PC-3 (cell line): Measurements from ENCODE around the gene ETV7. TPM values are rescaled to one million over a fixed set of nuclear protein-coding genes. Genes with fewer than 3 reads are reported as not detected.

Experiments
- ATAC-seq: fragments of 200-7000 bp; cut with Tn5 transposase; 2 replicates; pipeline ENCODE4 v1.9.1; 2020; ENCODE audit warnings: mild to moderate bottlenecking, moderate library complexity
- BruUV-seq: library from RNA; stranded (reverse); fragments of 400-500 nt; replicated peaks from 2 replicates; lab custom pipeline; 2021; lab: Mats Ljungman, UMichigan
- CTCF ChIA-PET: fragments of 300-600 bp; sonication (Branson Sonifier 250); formaldehyde crosslinking; loops from one replicate; lab custom pipeline; 2022; ENCODE audit warnings: antibody characterized with exemption; lab: Charles Lee
- POLR2A ChIA-PET: fragments of 300-600 bp; sonication (Branson Sonifier 250); formaldehyde crosslinking; loops from one replicate; lab custom pipeline; 2022; ENCODE audit warnings: antibody characterized with exemption; ENCODE audit not compliant: unreplicated experiment; lab: Charles Lee
- DNase-seq: peaks from one replicate; pipeline ENCODE4 v3.0.0-alpha.2; 2015
- H2AFZ ChIP-seq: fragments of 300-600 bp; sonication (generic); 2 replicates; pipeline ENCODE4 v1.6.0; 2016; ENCODE audit warnings: antibody characterized with exemption, low read length
- H3F3A ChIP-seq: fragments of 300-600 bp; sonication (generic); one replicate; pipeline ENCODE4 v1.6.0; 2017; ENCODE audit warnings: antibody characterized with exemption, low read length, control low read depth, mild to moderate bottlenecking; ENCODE audit not compliant: unreplicated experiment
- H3K27ac ChIP-seq: fragments of 300-600 bp; sonication (generic); 2 replicates; pipeline ENCODE4 v1.5.1; 2016; ENCODE audit warnings: mild to moderate bottlenecking, low read length
- H3K27me3 ChIP-seq: fragments of 300-600 bp; sonication (generic); 2 replicates; pipeline ENCODE4 v1.6.1; 2016; ENCODE audit warnings: low read length, mixed read lengths
- H3K36me3 ChIP-seq: fragments of 300-600 bp; sonication (generic); 2 replicates; pipeline ENCODE4 v1.6.1; 2016; ENCODE audit warnings: low read depth, mixed run types, low read length, mixed read lengths
- H3K4me1 ChIP-seq: fragments of 300-600 bp; sonication (generic); 2 replicates; pipeline ENCODE4 v1.5.1; 2016; ENCODE audit warnings: low read length; ENCODE audit not compliant: insufficient read depth
- H3K4me2 ChIP-seq: fragments of 300-600 bp; sonication (generic); 2 replicates; pipeline ENCODE4 v1.6.0; 2016; ENCODE audit warnings: low read length
- H3K4me3 ChIP-seq: fragments of 300-600 bp; sonication (generic); 2 replicates; pipeline ENCODE4 v1.5.1; 2016; ENCODE audit warnings: mild to moderate bottlenecking, low read length, mixed read lengths
- H3K79me2 ChIP-seq: fragments of 300-600 bp; sonication (generic); 2 replicates; pipeline ENCODE4 v1.6.1; 2017; ENCODE audit warnings: low read length, mixed read lengths
- H3K9ac ChIP-seq: fragments of 300-600 bp; sonication (generic); 2 replicates; pipeline ENCODE4 v1.6.0; 2016; ENCODE audit warnings: mild to moderate bottlenecking, low read length
- H3K9me2 ChIP-seq: fragments of 300-600 bp; sonication (generic); replicated peaks from 2 replicates; pipeline ENCODE4 v1.6.1; 2016; ENCODE audit warnings: mixed run types, low read length, mixed read lengths
- H3K9me3 ChIP-seq: fragments of 300-600 bp; sonication (generic); 2 replicates; pipeline ENCODE4 v1.6.1; 2016; ENCODE audit warnings: low read length, mixed read lengths
- H4K20me1 ChIP-seq: fragments of 300-600 bp; sonication (generic); 2 replicates; pipeline ENCODE4 v1.6.1; 2016; ENCODE audit warnings: low read length, mixed read lengths
- CTCF ChIP-seq: fragments of 300-600 bp; sonication (generic); conservative IDR thresholded peaks from 2 replicates; pipeline ENCODE4 v1.5.1; 2017; ENCODE audit warnings: antibody characterized with exemption, low read depth, mild to moderate bottlenecking, low read length
- EZH2 ChIP-seq: fragments of 300-600 bp; sonication (generic); IDR thresholded peaks from one replicate; pipeline ENCODE4 v1.6.1; 2017; ENCODE audit warnings: antibody characterized with exemption, mild to moderate bottlenecking, low read length; ENCODE audit not compliant: unreplicated experiment
- EZH2phosphoT487 ChIP-seq: fragments of 300-600 bp; sonication (generic); IDR thresholded peaks from 2 replicates; pipeline ENCODE4 v1.6.1; 2018; ENCODE audit warnings: mild to moderate bottlenecking, antibody characterized with exemption, low read length, borderline replicate concordance
- intact Hi-C: fragments of 100-400 bp; cut with micrococcal nuclease; formaldehyde crosslinking; loops from 2 replicates; pipeline ENCODE4 v1.9.0; 2023
- total RNA-seq: library from RNA; depleted of rRNA; stranded (reverse); fragments of >200 nt; gene quantifications from 2 replicates; pipeline ENCODE4 v1.2.3, GENCODE V29; 2014

ETV7 gene
- total RNA-seq, 1 experiment from 2014 or later = not detected

DNA sequence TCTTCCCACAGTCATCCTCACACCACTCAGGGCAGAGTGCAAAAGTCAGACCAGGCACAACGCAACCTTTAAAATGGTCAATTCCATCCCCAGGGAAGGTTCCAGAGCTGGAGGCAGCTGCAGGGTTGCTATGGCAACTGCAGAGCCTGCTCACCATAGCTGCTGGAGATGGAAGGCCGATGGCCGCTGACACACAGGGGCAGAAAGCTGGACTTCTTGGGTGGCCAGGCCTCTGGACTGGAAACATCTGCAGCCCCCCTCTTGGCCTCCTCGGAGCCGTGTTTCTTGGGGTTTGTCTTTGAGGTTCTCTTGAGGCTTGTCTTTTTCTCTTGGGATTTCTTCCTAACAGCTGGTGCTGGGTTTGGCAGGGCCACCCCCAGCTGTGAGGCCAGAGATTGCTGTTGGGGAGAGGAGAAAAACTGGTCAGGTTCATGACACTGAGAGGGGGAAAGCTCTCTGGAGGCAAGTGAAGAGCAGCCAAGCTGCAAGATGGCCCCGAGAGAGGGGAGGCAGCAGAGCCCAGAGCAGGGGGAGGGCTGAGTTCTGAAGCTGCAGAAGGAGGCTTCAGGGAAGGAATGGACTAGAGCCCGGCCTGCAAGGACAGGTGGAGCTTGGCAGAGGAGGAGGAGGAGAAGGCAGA is 61.0 kb downstream of the ETV7 start:
- Histone ChIP-seq H3K4me2 (no peak overlapping the region), H3K9me2 (no peaks in the 10 kb centered on the region), H3K4me1 (no peaks in the 10 kb centered on the region), H4K20me1 (no peaks in the 10 kb centered on the region), H3F3A (no peaks in the 10 kb centered on the region), H3K9ac (no peak overlapping the region), H2AFZ (no peak overlapping the region), H3K79me2 (no peaks in the 10 kb centered on the region), H3K27me3 (no peaks in the 10 kb centered on the region), H3K27ac (no peak overlapping the region), H3K4me3 (no peak overlapping the region), H3K36me3 (no peaks in the 10 kb centered on the region), H3K9me3 (no peaks in the 10 kb centered on the region)
- BruUV-seq = no TSS peak
- ChIA-PET CTCF (no interaction called here), POLR2A (no interaction called here)
- DNase-seq (no peak), ATAC-seq (no peak)
- TF ChIP-seq CTCF (no peak), EZH2 (no peak), EZH2phosphoT487 (no peak)
- intact Hi-C loops = no loop called here

GRCh38 chr6:36324715-36325114 is 62.8 kb downstream of the ETV7 start:
- no peaks in the 10 kb centered on the region for H3K27me3 ChIP-seq
- CTCF ChIA-PET = interaction anchor here (0.6 kb wide), 1 partner anchor 22 kb away, joined by 7 read pairs; no protein-coding TSS in a partner anchor
- no peak for ATAC-seq
- no peak for DNase-seq
- H4K20me1 ChIP-seq = no peaks in the 10 kb centered on the region
- H3K79me2 ChIP-seq = no peaks in the 10 kb centered on the region
- no TSS peak for BruUV-seq
- no peaks in the 10 kb centered on the region for H3K4me1 ChIP-seq
- H3K9ac ChIP-seq = no peak overlapping the region
- H3K27ac ChIP-seq = no peak overlapping the region
- no peak overlapping the region for H3K4me3 ChIP-seq
- H2AFZ ChIP-seq = no peak overlapping the region
- H3F3A ChIP-seq = no peaks in the 10 kb centered on the region
- no peak overlapping the region for H3K4me2 ChIP-seq
- H3K9me3 ChIP-seq = no peaks in the 10 kb centered on the region
- no peaks in the 10 kb centered on the region for H3K9me2 ChIP-seq
- TF ChIP-seq EZH2 (no peak), EZH2phosphoT487 (no peak), CTCF (no peak)
- intact Hi-C loops = no loop called here
- H3K36me3 ChIP-seq = no peaks in the 10 kb centered on the region
- POLR2A ChIA-PET = no interaction called here

GRCh38 chr6:36324191-36324590 is 63.3 kb downstream of the ETV7 start:
- Histone ChIP-seq H3K79me2 (no peaks in the 10 kb centered on the region), H4K20me1 (no peaks in the 10 kb centered on the region), H3K4me1 (no peaks in the 10 kb centered on the region), H2AFZ (no peak overlapping the region), H3K4me3 (no peak overlapping the region), H3K36me3 (no peaks in the 10 kb centered on the region), H3K9me3 (no peaks in the 10 kb centered on the region), H3K9me2 (no peaks in the 10 kb centered on the region), H3K27me3 (0 out of 2 replicates have a peak, but pooled peaks cover 4% of the 10 kb centered on the region), H3K9ac (no peak overlapping the region), H3F3A (no peaks in the 10 kb centered on the region), H3K4me2 (no peak overlapping the region), H3K27ac (no peak overlapping the region)
- intact Hi-C loops = no loop called here
- no TSS peak for BruUV-seq
- TF ChIP-seq CTCF (no peak), EZH2 (no peak), EZH2phosphoT487 (no peak)
- DNase-seq (no peak), ATAC-seq (no peak)
- ChIA-PET POLR2A (no interaction called here), CTCF (no interaction called here)
